Hepatocyte (in vitro differentiated cells): Measurements from ENCODE around the gene PAFAH1B2.

Experiments
- EZH2 ChIP-seq: fragments of 200-600 bp; sonication (generic); IDR thresholded peaks from 2 replicates; pipeline ENCODE4 v1.6.1; 2016; ENCODE audit warnings: antibody characterized with exemption, mild to moderate bottlenecking, borderline replicate concordance
- EZH2phosphoT487 ChIP-seq: fragments of 200-600 bp; sonication (generic); IDR thresholded peaks from one replicate; pipeline ENCODE4 v1.6.1; 2018; ENCODE audit warnings: antibody characterized with exemption, mild to moderate bottlenecking, low read depth, moderate library complexity; ENCODE audit not compliant: unreplicated experiment, severe bottlenecking

DNA sequence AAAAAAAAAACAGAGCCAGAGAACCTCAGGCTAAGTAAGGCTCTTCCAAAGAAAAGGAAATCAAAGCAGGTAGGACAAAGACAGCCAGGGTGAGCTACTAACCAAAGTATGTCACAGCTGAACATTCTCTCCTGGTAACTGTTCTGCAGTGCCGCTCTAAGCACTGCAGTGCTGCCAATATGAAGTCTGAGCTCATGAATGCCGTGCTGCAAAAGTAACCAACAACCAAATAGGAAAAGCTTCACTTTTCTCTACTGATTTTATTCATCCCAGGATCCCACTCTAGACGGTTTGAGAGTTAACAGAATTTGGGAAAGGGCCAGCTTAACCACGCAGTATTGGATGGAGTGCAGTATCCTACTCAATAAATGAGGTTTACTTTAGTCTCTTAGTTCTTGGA, 49.3 kb upstream of the PAFAH1B2 start:
- TF ChIP-seq EZH2, result no peak
- no peak for TF ChIP-seq EZH2phosphoT487
